Activated CD8-positive, alpha-beta T cell treated with anti-CD3 and anti-CD28 coated beads, Interleukin-2, amount 10 ng/mL, durations not matched to agents 7 days and 5 days (primary cell): ENCODE data around the gene ZNF160. TPM values are rescaled to one million over a fixed set of nuclear protein-coding genes. Genes with fewer than 3 reads are reported as not detected.
"Not testable (repeated sequence)": the region's sequence is repeated elsewhere in the genome, so short reads cannot be mapped to it uniquely, and the experiment has no call there.

Experiments
- ATAC-seq: fragments of 150-1000 bp; cut with Tn5 transposase; one replicate; pipeline ENCODE4 v1.10.0; 2021; ENCODE audit warnings: moderate library complexity
- CTCF ChIA-PET: fragments of 350-600 bp; sonication (Branson Sonifier 250); formaldehyde crosslinking; loops from one replicate; lab custom pipeline; 2021; ENCODE audit warnings: antibody characterized with exemption; lab: Charles Lee
- POLR2A ChIA-PET: fragments of 350-600 bp; sonication (Branson Sonifier 250); formaldehyde crosslinking; loops from one replicate; lab custom pipeline; 2021; ENCODE audit warnings: antibody characterized with exemption; lab: Charles Lee
- DNase-seq: peaks from one replicate; pipeline ENCODE4 v3.0.0-alpha.2; 2020
- H3K27ac Mint-ChIP-seq: one replicate; pipeline ENCODE4 v1.8.0; 2021; ENCODE audit warnings: mild to moderate bottlenecking, mixed read lengths
- H3K27me3 Mint-ChIP-seq: one replicate; pipeline ENCODE4 v1.8.0; 2021; ENCODE audit warnings: low read depth, mixed read lengths
- H3K36me3 Mint-ChIP-seq: one replicate; pipeline ENCODE4 v1.8.0; 2021; ENCODE audit warnings: low read depth, mixed read lengths
- H3K4me1 Mint-ChIP-seq: one replicate; pipeline ENCODE4 v1.8.0; 2021; ENCODE audit warnings: low read depth, mixed read lengths
- H3K4me3 Mint-ChIP-seq: one replicate; pipeline ENCODE4 v1.8.0; 2021; ENCODE audit warnings: mild to moderate bottlenecking, mixed read lengths
- H3K9me3 Mint-ChIP-seq: one replicate; pipeline ENCODE4 v1.8.0; 2022; ENCODE audit warnings: mixed read lengths; ENCODE audit not compliant: insufficient read depth
- total RNA-seq, 2 experiments: library from RNA; stranded (reverse); gene quantifications; one replicate each; pipeline ENCODE4 v1.2.3, GENCODE V29; 2021

Gene ZNF160
- total RNA-seq, 2 experiments from 2014 or later: 36.5 to 42.2 TPM

- CTCF ChIA-PET: no interaction called here
Observed at GRCh38 chr19:53109527-53109926, 6.3 kb upstream of the ZNF160 start.

DNA sequence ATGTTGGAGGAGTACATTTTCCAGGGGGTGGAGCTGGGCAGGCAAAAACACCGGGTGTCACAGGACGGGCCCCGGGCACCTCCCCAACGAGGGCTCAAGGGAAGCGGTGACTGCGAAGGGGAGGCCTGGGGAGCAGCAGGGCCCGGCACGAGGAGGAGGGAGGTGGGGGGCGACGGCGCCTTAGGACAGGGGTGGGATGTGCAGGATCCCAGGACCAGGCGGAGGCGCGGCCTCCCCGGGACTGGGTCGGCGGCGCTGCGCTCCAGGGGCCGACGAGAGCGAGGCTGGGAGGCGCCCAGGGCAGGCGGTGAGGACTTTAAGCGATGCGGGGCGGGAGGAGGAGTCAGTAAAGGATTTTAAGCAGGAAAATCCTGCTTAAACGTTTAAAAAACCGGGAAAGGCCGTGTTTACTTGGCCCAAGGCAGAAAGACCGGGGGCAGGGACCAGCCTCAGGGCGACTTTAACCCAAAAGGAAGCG lies 427 bp downstream of the ZNF160 start:
- Mint-ChIP-seq H3K9me3 (peaks cover 10% of the 10 kb centered on the region), H3K4me3 (peak overlapping the region; percentile 87), H3K4me1 (peaks cover 33% of the 10 kb centered on the region), H3K27me3 (no peaks in the 10 kb centered on the region), H3K36me3 (peaks cover 41% of the 10 kb centered on the region), H3K27ac (peak overlapping the region; percentile 90)
- POLR2A ChIA-PET: no interaction called here
- peak; percentile 30 for ATAC-seq
- CTCF ChIA-PET: interaction anchor here (0.8 kb wide), 1 partner anchor 93 kb away, joined by 3 read pairs; no protein-coding TSS in a partner anchor
- DNase-seq: peak; percentile 68

More at GRCh38 chr19:53109527-53109926, 6.3 kb upstream of the ZNF160 start:
- peaks cover 30% of the 10 kb centered on the region for H3K36me3 Mint-ChIP-seq
- H3K9me3 Mint-ChIP-seq: peaks cover 46% of the 10 kb centered on the region
- no peak overlapping the region for H3K4me3 Mint-ChIP-seq
- no peak for DNase-seq
- H3K4me1 Mint-ChIP-seq: no peaks in the 10 kb centered on the region
- ATAC-seq: no peak
- no peaks in the 10 kb centered on the region for H3K27me3 Mint-ChIP-seq
- POLR2A ChIA-PET: no interaction called here
- no peak overlapping the region for H3K27ac Mint-ChIP-seq

GRCh38 chr19:53102206-53102755 lies 941 bp downstream of the ZNF160 start:
- H3K4me1 Mint-ChIP-seq: peaks cover 33% of the 10 kb centered on the region
- ATAC-seq: no peak
- CTCF ChIA-PET: interaction anchor here (0.8 kb wide), 1 partner anchor 93 kb away, joined by 3 read pairs; no protein-coding TSS in a partner anchor
- peak overlapping the region; percentile 90 for H3K27ac Mint-ChIP-seq
- POLR2A ChIA-PET: interaction anchor here (0.9 to 1.2 kb wide), 2 partner anchors 49 to 139 kb away, joined by 3 read pairs; no protein-coding TSS in a partner anchor
- peak overlapping the region; percentile 87 for H3K4me3 Mint-ChIP-seq
- H3K27me3 Mint-ChIP-seq: no peaks in the 10 kb centered on the region
- DNase-seq: no peak
- peaks cover 10% of the 10 kb centered on the region for H3K9me3 Mint-ChIP-seq
- peaks cover 46% of the 10 kb centered on the region for H3K36me3 Mint-ChIP-seq

- H3K4me3 Mint-ChIP-seq: peak overlapping the region; percentile 87
- peaks cover 33% of the 10 kb centered on the region for H3K4me1 Mint-ChIP-seq
- peak; percentile 53 for DNase-seq
- ATAC-seq: no peak
- ChIA-PET CTCF (no interaction called here), POLR2A (interaction anchor here (0.9 to 1.2 kb wide), 2 partner anchors 48 to 138 kb away, joined by 3 read pairs; no protein-coding TSS in a partner anchor)
- peak overlapping the region; percentile 90 for H3K27ac Mint-ChIP-seq
- no peaks in the 10 kb centered on the region for H3K27me3 Mint-ChIP-seq
- peaks cover 46% of the 10 kb centered on the region for H3K36me3 Mint-ChIP-seq
- H3K9me3 Mint-ChIP-seq: peaks cover 7% of the 10 kb centered on the region
Observed at GRCh38 chr19:53101518-53101917, 1.7 kb downstream of the ZNF160 start.

- H3K4me3 Mint-ChIP-seq, H3K9me3 Mint-ChIP-seq, H3K27ac Mint-ChIP-seq, DNase-seq, ATAC-seq, CTCF ChIA-PET, POLR2A ChIA-PET, H3K27me3 Mint-ChIP-seq: not testable (repeated sequence)
- peaks cover 29% of the 10 kb centered on the region for H3K4me1 Mint-ChIP-seq
- H3K36me3 Mint-ChIP-seq: peaks cover 65% of the 10 kb centered on the region
Observed at GRCh38 chr19:53098570-53098969, 4.7 kb downstream of the ZNF160 start.

GRCh38 chr19:53096982-53097690 lies 6.1 kb downstream of the ZNF160 start:
- ATAC-seq, H3K4me3 Mint-ChIP-seq, POLR2A ChIA-PET, CTCF ChIA-PET, H3K27me3 Mint-ChIP-seq, H3K27ac Mint-ChIP-seq, H3K9me3 Mint-ChIP-seq, DNase-seq: not testable (repeated sequence)
- Mint-ChIP-seq H3K36me3 (peaks cover 69% of the 10 kb centered on the region), H3K4me1 (peaks cover 24% of the 10 kb centered on the region)

DNA sequence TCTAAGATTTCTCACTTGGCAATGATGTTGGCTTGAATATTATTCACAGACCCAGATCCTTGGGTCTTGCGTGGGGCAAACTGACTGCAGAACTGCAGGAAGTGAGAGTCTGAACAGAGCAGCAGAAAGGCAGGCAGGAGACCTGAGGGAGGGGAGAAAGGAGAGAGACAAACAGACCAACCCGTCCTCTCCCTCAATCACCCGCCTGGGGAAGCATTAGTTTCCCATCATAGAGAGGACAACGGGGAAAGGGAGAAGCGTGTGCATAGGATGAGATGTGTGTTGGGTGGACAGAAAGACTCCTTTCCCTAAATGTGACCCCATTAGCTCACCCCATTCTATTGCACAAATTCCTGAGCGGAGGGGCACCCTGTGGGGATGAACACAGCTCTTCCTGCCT lies 6.6 kb downstream of the ZNF160 start:
- H3K9me3 Mint-ChIP-seq, H3K27ac Mint-ChIP-seq, H3K4me3 Mint-ChIP-seq, ATAC-seq, H3K27me3 Mint-ChIP-seq, POLR2A ChIA-PET, CTCF ChIA-PET, DNase-seq: not testable (repeated sequence)
- Mint-ChIP-seq H3K4me1 (peaks cover 18% of the 10 kb centered on the region), H3K36me3 (peaks cover 69% of the 10 kb centered on the region)

DNA sequence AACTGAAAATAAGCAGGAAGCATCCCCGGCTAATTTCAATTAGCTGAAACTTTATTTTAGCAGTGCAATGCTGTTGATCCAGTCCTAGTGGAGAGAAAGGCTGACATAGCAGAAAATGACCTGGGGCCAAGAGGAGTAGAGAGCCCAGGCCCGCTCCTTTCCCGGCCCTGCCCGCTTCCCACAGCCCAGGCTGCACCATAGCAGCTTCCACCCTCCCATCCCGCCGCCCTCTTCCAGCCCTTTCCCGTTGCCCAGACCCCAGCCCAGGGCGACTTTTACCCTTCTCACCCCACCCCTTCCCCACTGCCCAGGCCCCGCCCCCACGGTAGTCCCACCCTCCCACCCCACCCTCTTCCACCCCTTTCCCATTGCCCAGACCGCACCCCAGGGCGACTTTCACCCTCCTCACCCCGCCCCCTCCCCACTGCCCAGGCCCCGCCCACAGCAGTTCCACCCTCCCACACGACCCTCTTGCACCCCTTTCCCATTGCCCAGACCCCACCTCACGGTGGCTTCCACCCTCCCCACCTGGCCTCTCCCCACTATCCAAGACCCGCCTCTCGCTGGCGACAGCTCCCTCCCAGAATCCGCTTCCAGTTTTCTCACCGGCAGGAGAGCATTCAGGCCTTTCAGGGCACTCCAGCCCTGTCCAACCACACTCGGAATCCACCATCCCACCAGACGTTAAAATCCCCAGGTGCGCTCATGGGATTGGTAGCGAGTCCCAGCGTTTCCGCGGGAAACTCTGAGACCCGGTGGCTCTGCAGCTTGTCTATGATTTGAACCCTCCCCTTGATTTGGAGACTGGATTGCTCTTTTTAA lies 8.3 kb downstream of the ZNF160 start:
- ChIA-PET POLR2A (no interaction called here), CTCF (no interaction called here)
- Mint-ChIP-seq H3K9me3 (no peaks in the 10 kb centered on the region), H3K36me3 (peaks cover 81% of the 10 kb centered on the region), H3K4me1 (peaks cover 8% of the 10 kb centered on the region), H3K4me3 (no peak overlapping the region), H3K27me3 (no peaks in the 10 kb centered on the region), H3K27ac (no peak overlapping the region)
- ATAC-seq (no peak), DNase-seq (no peak)

DNA sequence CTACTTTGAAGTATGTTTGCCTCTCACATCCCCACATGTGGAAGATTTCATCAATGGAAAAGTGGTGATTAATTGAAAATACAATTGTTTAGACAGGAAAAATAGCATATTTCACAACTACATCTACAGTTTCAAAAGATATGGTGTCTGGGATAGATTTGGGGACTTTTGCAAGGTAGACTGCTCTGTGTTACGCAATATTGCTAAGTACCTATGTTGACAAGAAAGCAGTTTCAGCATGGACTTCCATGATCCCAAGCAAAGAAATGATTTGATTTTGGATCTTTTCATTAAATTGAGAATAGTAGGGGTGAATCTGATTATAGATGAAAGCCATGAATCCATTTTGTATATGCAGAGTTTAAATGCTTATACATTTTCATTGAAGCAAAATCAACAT lies 10.5 kb downstream of the ZNF160 start:
- DNase-seq: no peak
- ChIA-PET POLR2A (no interaction called here), CTCF (no interaction called here)
- no peaks in the 10 kb centered on the region for H3K9me3 Mint-ChIP-seq
- ATAC-seq: no peak
- peaks cover 81% of the 10 kb centered on the region for H3K36me3 Mint-ChIP-seq
- H3K4me3 Mint-ChIP-seq: no peak overlapping the region
- no peaks in the 10 kb centered on the region for H3K27me3 Mint-ChIP-seq
- peaks cover 5% of the 10 kb centered on the region for H3K4me1 Mint-ChIP-seq
- no peak overlapping the region for H3K27ac Mint-ChIP-seq

- H3K9me3 Mint-ChIP-seq: no peaks in the 10 kb centered on the region
- peaks cover 10% of the 10 kb centered on the region for H3K4me1 Mint-ChIP-seq
- ATAC-seq (no peak), DNase-seq (no peak)
- peaks cover 83% of the 10 kb centered on the region for H3K36me3 Mint-ChIP-seq
- H3K27me3 Mint-ChIP-seq: no peaks in the 10 kb centered on the region
- no peak overlapping the region for H3K27ac Mint-ChIP-seq
- ChIA-PET POLR2A (no interaction called here), CTCF (no interaction called here)
- H3K4me3 Mint-ChIP-seq: no peak overlapping the region
Observed at GRCh38 chr19:53091413-53092254, 11.6 kb downstream of the ZNF160 start.

GRCh38 chr19:53088091-53088490 lies 15.1 kb downstream of the ZNF160 start:
- H3K4me3 Mint-ChIP-seq: no peak overlapping the region
- ChIA-PET CTCF (no interaction called here), POLR2A (interaction anchor here (0.6 kb wide), 1 partner anchor 536 kb away, joined by 5 read pairs; no protein-coding TSS in a partner anchor)
- H3K36me3 Mint-ChIP-seq: peaks cover 91% of the 10 kb centered on the region
- H3K4me1 Mint-ChIP-seq: peaks cover 10% of the 10 kb centered on the region
- no peak for ATAC-seq
- H3K9me3 Mint-ChIP-seq: peaks cover 11% of the 10 kb centered on the region
- H3K27me3 Mint-ChIP-seq: no peaks in the 10 kb centered on the region
- H3K27ac Mint-ChIP-seq: no peak overlapping the region
- DNase-seq: no peak
